ELF-1 (cell line): ENCODE results near the gene OR52I1.
A peak's percentile ranks its signal among the peaks of the same experiment; 100 is the strongest.

ENCODE experiments used
- DNase-seq: peaks from one replicate; pipeline ENCODE4 v3.0.0-alpha.2; 2016; ENCODE audit warnings: low read depth, low spot score

Gene OR52I1

GRCh38 chr11:4593739-4594138 is at the start of gene OR52I1:
Gene OR52I1 (plus strand): TSS chr11:4594039. CDS start chr11:4594039, 0 bp downstream.
- no peak for DNase-seq

GRCh38 chr11:4544891-4545290 is 48.9 kb upstream of the OR52I1 start, which contains the start of gene OR52M1:
Gene OR52M1 (plus strand): TSS chr11:4545191. CDS start chr11:4545191, 0 bp downstream.
- DNase-seq: no peak

- no peak for DNase-seq
Observed at GRCh38 chr11:4546878-4547277, 47.0 kb upstream of the OR52I1 start.

- DNase-seq: no peak
Observed at GRCh38 chr11:4547416-4547815, 46.4 kb upstream of the OR52I1 start.

- DNase-seq: peak; percentile 25
Observed at GRCh38 chr11:4551346-4551979, 42.4 kb upstream of the OR52I1 start.

GRCh38 chr11:4559527-4560440 is 34.1 kb upstream of the OR52I1 start:
- peak; percentile 20 for DNase-seq

- DNase-seq: peak; percentile 34
Observed at GRCh38 chr11:4560467-4560866, 33.4 kb upstream of the OR52I1 start.

GRCh38 chr11:4565371-4565770 is 28.5 kb upstream of the OR52I1 start:
- DNase-seq: no peak

GRCh38 chr11:4569075-4569474 is 24.8 kb upstream of the OR52I1 start:
- no peak for DNase-seq

GRCh38 chr11:4576880-4577279 is 17.0 kb upstream of the OR52I1 start:
- no peak for DNase-seq

GRCh38 chr11:4577761-4578160 is 16.1 kb upstream of the OR52I1 start:
- DNase-seq: no peak

GRCh38 chr11:4578624-4579023 is 15.2 kb upstream of the OR52I1 start:
- DNase-seq: no peak

GRCh38 chr11:4580124-4580523 is 13.7 kb upstream of the OR52I1 start:
- no peak for DNase-seq

GRCh38 chr11:4581443-4581842 is 12.4 kb upstream of the OR52I1 start, which contains the start of gene OR52I2:
Gene OR52I2 (plus strand): TSS chr11:4581743.
- DNase-seq: no peak

- DNase-seq: no peak
Observed at GRCh38 chr11:4589017-4589416, 4.8 kb upstream of the OR52I1 start.

GRCh38 chr11:4605057-4605456 is 11.2 kb downstream of the OR52I1 start:
- DNase-seq: no peak

- no peak for DNase-seq
Observed at GRCh38 chr11:4606231-4607015, 12.6 kb downstream of the OR52I1 start.

- no peak for DNase-seq
Observed at GRCh38 chr11:4607096-4607495, 13.3 kb downstream of the OR52I1 start.

- peak; percentile 98 for DNase-seq
Observed at GRCh38 chr11:4607781-4608666, 14.2 kb downstream of the OR52I1 start, which contains the start of gene TRIM68. Gene TRIM68 (minus strand): TSS chr11:4608231. CDS start chr11:4605504, 2,727 bp downstream.

- no peak for DNase-seq
Observed at GRCh38 chr11:4610258-4610935, 16.6 kb downstream of the OR52I1 start.
